ENCODE results near the gene DISC1. TPM values are rescaled to one million over a fixed set of nuclear protein-coding genes. Genes with fewer than 3 reads are reported as not detected.

DISC1 gene
- total and polyA plus RNA-seq, 2 donors (not counting 1 experiment from before 2014, with no cell fraction given), result 2.7 to 4.3 TPM

DNA sequence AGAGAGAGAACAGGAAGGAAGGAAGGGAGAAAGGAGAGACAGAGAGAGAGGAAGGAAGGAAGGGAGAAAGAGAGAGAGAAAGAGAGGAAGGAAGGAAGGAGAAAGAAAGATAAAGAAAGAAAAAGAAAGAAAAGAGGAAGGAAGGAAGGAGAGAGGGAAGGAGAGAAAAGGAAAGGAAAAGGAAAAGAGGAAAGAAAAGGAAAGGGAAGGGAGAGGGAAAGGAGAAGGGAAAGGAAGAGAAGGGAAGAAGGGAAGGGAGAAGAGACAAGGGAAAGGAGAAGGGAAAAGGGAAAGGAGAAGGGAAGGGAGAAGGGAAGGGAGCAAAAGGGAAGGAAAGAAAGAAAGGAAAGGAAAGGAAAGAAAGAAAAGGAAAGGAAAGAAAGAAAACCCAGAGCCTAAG, 404.6 kb downstream of the DISC1 start:
- Histone ChIP-seq H3K9me3 (ENCODE audit: control extremely low read depth in 1 of 3, control insufficient read depth in 2 of 3, insufficient read depth in 1 of 3, low read length in 2 of 3) (no peaks in the 10 kb centered on the region), H3K27ac (ENCODE audit: low read length in 2 of 2) (no peak overlapping the region), H3K79me2 (ENCODE audit: control insufficient read depth, insufficient read depth, low read length) (no peaks in the 10 kb centered on the region), H4K20me1 (ENCODE audit: control insufficient read depth, insufficient read depth, low read length, poor library complexity, severe bottlenecking) (no peaks in the 10 kb centered on the region), H2AFZ (ENCODE audit: insufficient read depth, low read depth, low read length, poor library complexity, severe bottlenecking) (no peak overlapping the region), H3K27me3 (replicated peaks in 1 of 4; ENCODE audit: control extremely low read depth in 1 of 4, control insufficient read depth in 3 of 4, insufficient read depth in 4 of 4, low read length in 3 of 4) (no peaks in the 10 kb centered on the region), H3K4me1 (ENCODE audit: control insufficient read depth in 2 of 2, insufficient read depth in 2 of 2, low read length in 2 of 2) (no peaks in the 10 kb centered on the region), H3K4me3 (ENCODE audit: control extremely low read depth in 1 of 5, extremely low read depth in 1 of 5, insufficient read depth in 1 of 5, low read depth in 2 of 5, low read length in 4 of 5) (no peak overlapping the region), H3K9ac (ENCODE audit: low read length) (no peak overlapping the region), H3K36me3 (replicated peaks in 1 of 2; ENCODE audit: control extremely low read depth in 1 of 2, control insufficient read depth in 1 of 2, extremely low read depth in 1 of 2, insufficient read depth in 2 of 2, low read length in 1 of 2) (peaks cover 0 to 1% of the 10 kb centered on the region in 2 experiments), H3K4me2 (replicated peaks; ENCODE audit: low read depth, low read length, poor library complexity, severe bottlenecking) (no peak overlapping the region)
- Mint-ChIP-seq H3K4me1 (no peaks in the 10 kb centered on the region), H3K27ac (no peak overlapping the region), H3K27me3 (no peaks in the 10 kb centered on the region), H3K9me3 (ENCODE audit: insufficient read depth) (no peaks in the 10 kb centered on the region), H3K4me3 (no peak overlapping the region)
- ChIA-PET POLR2A (no interaction called here), CTCF (no interaction called here)
- intact Hi-C loops (cut with micrococcal nuclease), result no loop called here
- ATAC-seq (ENCODE audit: low read depth), result no peak
- no peak for TF ChIP-seq EZH2 (IDR thresholded peaks at IDR 0.05; ENCODE audit: borderline replicate concordance, insufficient read depth, low read depth, low read length, poor library complexity, severe bottlenecking)
- TF ChIP-seq, protein P1, sequence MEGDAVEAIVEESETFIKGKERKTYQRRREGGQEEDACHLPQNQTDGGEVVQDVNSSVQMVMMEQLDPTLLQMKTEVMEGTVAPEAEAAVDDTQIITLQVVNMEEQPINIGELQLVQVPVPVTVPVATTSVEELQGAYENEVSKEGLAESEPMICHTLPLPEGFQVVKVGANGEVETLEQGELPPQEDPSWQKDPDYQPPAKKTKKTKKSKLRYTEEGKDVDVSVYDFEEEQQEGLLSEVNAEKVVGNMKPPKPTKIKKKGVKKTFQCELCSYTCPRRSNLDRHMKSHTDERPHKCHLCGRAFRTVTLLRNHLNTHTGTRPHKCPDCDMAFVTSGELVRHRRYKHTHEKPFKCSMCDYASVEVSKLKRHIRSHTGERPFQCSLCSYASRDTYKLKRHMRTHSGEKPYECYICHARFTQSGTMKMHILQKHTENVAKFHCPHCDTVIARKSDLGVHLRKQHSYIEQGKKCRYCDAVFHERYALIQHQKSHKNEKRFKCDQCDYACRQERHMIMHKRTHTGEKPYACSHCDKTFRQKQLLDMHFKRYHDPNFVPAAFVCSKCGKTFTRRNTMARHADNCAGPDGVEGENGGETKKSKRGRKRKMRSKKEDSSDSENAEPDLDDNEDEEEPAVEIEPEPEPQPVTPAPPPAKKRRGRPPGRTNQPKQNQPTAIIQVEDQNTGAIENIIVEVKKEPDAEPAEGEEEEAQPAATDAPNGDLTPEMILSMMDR (IDR thresholded peaks at IDR 0.05), result no peak
- no peak for DNase-seq

DNA sequence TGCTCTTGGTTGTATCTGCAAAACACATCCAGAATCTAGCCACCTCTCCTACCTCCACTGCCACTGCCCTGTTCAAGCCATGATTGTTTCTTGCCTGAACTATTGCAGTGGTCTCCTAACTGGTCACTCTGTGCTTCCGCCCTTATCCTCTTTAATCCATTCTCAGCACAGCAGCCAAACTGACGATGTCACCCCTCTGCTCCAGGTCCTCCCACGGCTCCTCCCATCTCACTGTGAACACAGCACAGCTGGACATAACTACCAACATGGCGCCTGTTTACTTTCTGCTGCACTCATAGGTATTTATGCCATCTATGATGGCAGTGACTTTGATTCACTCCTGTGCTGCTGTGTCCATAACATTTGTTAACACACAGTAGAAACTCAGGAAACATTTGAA, 406.7 kb downstream of the DISC1 start:
- no peaks in the 10 kb centered on the region for H3K27me3 Mint-ChIP-seq
- no peak for DNase-seq
- Histone ChIP-seq H3K4me3 (ENCODE audit: control extremely low read depth in 1 of 5, extremely low read depth in 1 of 5, insufficient read depth in 1 of 5, low read depth in 2 of 5, low read length in 4 of 5) (no peak overlapping the region), H3K27ac (ENCODE audit: low read length in 2 of 2) (no peak overlapping the region), H3K9ac (ENCODE audit: low read length) (no peak overlapping the region), H3K4me1 (ENCODE audit: control insufficient read depth in 2 of 2, insufficient read depth in 2 of 2, low read length in 2 of 2) (no peaks in the 10 kb centered on the region), H2AFZ (ENCODE audit: insufficient read depth, low read depth, low read length, poor library complexity, severe bottlenecking) (no peak overlapping the region), H3K27me3 (replicated peaks in 1 of 4; ENCODE audit: control extremely low read depth in 1 of 4, control insufficient read depth in 3 of 4, insufficient read depth in 4 of 4, low read length in 3 of 4) (no peaks in the 10 kb centered on the region), H3K79me2 (ENCODE audit: control insufficient read depth, insufficient read depth, low read length) (no peaks in the 10 kb centered on the region), H4K20me1 (ENCODE audit: control insufficient read depth, insufficient read depth, low read length, poor library complexity, severe bottlenecking) (no peaks in the 10 kb centered on the region), H3K4me2 (replicated peaks; ENCODE audit: low read depth, low read length, poor library complexity, severe bottlenecking) (no peak overlapping the region), H3K36me3 (replicated peaks in 1 of 2; ENCODE audit: control extremely low read depth in 1 of 2, control insufficient read depth in 1 of 2, extremely low read depth in 1 of 2, insufficient read depth in 2 of 2, low read length in 1 of 2) (peaks cover 0 to 1% of the 10 kb centered on the region in 2 experiments), H3K9me3 (ENCODE audit: control extremely low read depth in 1 of 3, control insufficient read depth in 2 of 3, insufficient read depth in 1 of 3, low read length in 2 of 3) (no peaks in the 10 kb centered on the region)
- 86% methylated on average over 3 of the region's 4 CpGs for WGBS (ENCODE audit: insufficient coverage)
- H3K9me3 Mint-ChIP-seq (ENCODE audit: insufficient read depth), result peaks cover under 1% of the 10 kb centered on the region
- H3K27ac Mint-ChIP-seq, result no peak overlapping the region
- no peak overlapping the region for H3K4me3 Mint-ChIP-seq
- ATAC-seq (ENCODE audit: low read depth), result no peak
- ChIA-PET POLR2A (no interaction called here), CTCF (no interaction called here)
- no peaks in the 10 kb centered on the region for H3K4me1 Mint-ChIP-seq
- intact Hi-C loops (cut with micrococcal nuclease), result no loop called here
- no peak for TF ChIP-seq EZH2 (IDR thresholded peaks at IDR 0.05; ENCODE audit: borderline replicate concordance, insufficient read depth, low read depth, low read length, poor library complexity, severe bottlenecking)
- TF ChIP-seq, protein P1 (IDR thresholded peaks at IDR 0.05), result no peak
